Dedifferentiated amniotic fluid mesenchymal stem cell (primary cell): ENCODE data around the gene PRPF39.
"Not testable (repeated sequence)": the region's sequence is repeated elsewhere in the genome, so short reads cannot be mapped to it uniquely, and the experiment has no call there.

Experiments
- DNase-seq: peaks from one replicate; pipeline ENCODE4 v3.0.0-alpha.2; 2016; ENCODE audit errors: extremely low spot score

Gene PRPF39

GRCh38 chr14:45136399-45136798, 52.5 kb downstream of the PRPF39 start:
- no peak for DNase-seq

- no peak for DNase-seq
These were observed 56.8 kb downstream of the PRPF39 start for GRCh38 chr14:45140661-45141187.

GRCh38 chr14:45142083-45142482, 58.2 kb downstream of the PRPF39 start:
- DNase-seq, result not testable (repeated sequence)

GRCh38 chr14:45144658-45145057, 60.7 kb downstream of the PRPF39 start:
- DNase-seq, result no peak

GRCh38 chr14:45145214-45145613, 61.3 kb downstream of the PRPF39 start:
- DNase-seq, result no peak

- DNase-seq, result no peak
These were observed 65.7 kb downstream of the PRPF39 start for GRCh38 chr14:45149602-45150001.

GRCh38 chr14:45150386-45150890, 66.5 kb downstream of the PRPF39 start:
- DNase-seq, result no peak

GRCh38 chr14:45156067-45156466, 72.2 kb downstream of the PRPF39 start:
- no peak for DNase-seq
